HL-60/S4 treated with retinoic acid at 250 ng/mL for 4 days and 3 days (cell line): ENCODE measurements around the gene TNIP3.
"Not testable (repeated sequence)": the region's sequence is repeated elsewhere in the genome, so short reads cannot be mapped to it uniquely, and the experiment has no call there.

ENCODE experiments used
- in situ Hi-C: fragments of 300-500 bp; cut with MboI; formaldehyde crosslinking; loops from 2 replicates; pipeline ENCODE4 v1.7.0; 2022; ENCODE audit warnings: low sequenced_read_pairs

The TNIP3 gene

DNA sequence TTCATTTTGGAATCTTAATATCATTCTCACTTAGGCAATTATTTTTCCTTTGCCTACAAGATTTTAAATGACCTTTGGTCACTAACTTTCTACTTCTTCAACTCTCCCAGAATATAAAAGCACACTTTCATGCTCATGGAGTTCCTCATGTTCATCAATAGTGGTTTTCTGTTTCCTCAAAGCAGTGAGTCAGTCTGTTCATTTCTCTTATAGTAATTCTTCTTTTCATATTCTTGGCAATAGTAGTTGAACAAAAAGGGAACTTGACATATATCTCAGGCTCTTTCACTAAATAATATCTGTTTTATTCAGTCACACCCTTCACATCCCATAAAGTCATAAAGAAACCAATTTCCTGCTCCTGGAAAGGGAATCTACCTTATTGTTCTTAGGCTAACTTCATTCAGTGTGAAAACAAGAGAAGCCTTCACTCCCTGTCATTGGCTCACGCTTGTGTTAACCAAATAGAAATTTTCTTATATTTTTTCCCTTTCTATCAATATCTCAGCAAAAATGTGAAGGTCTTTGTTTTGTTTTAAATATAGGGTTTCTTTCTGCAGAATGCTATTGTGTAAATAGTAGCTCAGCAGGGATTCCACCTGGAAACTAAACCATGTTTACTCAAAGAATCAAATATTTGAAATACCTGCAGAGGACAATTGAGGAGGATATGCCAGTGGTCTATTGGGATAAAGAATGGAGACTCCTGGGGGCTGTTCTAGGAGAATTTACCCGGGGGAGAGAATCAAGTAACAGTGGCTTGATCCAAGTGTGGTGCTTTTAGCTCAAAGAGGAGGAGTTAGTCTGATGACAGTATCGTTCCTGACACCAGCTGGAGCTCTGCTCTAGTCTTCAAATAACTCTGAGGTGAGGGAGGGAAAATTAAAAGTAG, 13.4 kb upstream of the TNIP3 start:
- in situ Hi-C loops: no loop called here

DNA sequence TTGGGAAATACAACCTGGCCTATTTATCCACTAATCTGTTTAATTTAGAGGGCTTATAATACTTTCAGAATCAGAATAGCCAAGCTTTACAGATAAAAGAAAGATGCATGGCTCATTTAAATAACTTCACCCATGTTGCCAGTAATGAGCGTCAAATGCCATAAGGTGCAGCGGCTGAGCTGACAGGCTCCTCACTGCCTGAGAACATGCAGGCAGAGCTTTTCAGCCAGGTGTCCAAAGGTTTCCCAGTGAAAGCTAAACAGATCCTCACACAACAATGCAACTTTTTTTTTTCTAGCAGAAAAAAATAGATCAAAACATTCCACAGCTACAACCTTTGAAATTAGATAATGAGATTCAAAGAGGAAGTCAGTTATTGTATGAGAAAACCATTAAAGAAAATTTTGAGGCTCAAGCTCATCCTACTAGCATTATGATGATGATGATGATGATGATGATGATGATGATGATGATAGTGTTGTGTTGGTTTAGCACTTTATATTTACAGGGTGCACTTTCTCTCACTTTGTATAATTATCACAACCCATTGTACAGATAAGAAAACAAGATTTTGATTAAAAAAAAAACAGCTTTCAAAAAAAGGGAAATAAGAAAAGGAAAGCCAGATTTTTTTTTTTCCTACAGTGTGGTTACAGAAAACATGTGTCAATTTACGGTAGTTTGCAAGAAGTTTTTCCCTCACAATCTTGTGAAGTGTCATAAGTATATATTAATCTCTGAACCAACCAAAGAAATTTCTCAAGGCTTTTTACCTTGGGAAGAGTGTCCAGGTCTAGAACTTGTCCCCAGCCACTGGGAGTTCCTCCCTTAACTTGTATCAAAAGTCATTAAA, 12.2 kb upstream of the TNIP3 start:
- in situ Hi-C loops: no loop called here

GRCh38 chr4:121171477-121171876, 7.4 kb upstream of the TNIP3 start:
- in situ Hi-C loops: not testable (repeated sequence)

GRCh38 chr4:121168446-121169281, 4.5 kb upstream of the TNIP3 start:
- in situ Hi-C loops: no loop called here

- in situ Hi-C loops: no loop called here
Observed at GRCh38 chr4:121166976-121167375, 2.9 kb upstream of the TNIP3 start.

DNA sequence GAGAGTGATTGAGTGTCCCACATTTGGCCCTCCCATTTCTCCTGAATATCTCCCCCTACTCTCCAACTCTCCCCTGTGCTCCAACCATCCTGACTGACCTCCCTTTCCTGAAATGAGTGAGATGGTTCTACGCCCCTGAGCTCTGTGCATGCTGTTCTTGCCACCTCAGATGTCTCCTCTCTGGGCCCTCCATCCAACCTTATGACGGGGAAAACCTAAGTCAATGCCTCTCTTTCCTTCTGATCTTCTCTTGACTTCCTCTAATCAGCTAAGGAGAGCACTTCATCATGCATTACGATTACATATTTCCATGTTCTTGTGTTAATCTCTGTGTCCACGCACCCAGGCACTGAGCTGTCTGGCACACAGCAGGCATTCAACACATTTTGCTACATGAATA, 1.1 kb upstream of the TNIP3 start:
- in situ Hi-C loops: no loop called here

GRCh38 chr4:121156822-121157769, 7.0 kb downstream of the TNIP3 start:
- in situ Hi-C loops: no loop called here

DNA sequence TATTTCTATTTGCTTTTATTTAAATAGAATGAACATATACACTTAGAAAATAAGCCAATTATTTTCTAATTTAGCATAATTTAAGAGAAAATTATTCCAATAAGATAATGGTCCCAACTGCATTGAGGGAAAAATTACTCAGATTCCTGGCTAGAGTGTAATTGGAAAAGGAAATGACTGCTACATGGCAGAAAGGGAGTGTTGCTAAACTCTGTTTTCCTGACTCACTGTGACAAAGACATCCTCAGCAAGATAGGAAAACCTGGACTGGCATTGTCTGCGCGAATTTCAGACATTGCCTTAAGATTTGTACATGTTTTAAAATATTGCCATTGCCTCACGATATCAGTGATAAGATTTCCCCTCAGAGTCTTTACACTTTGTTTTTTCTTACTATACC, 8.2 kb downstream of the TNIP3 start:
- in situ Hi-C loops: no loop called here

- in situ Hi-C loops: no loop called here
Observed at GRCh38 chr4:121154103-121154515, 10.0 kb downstream of the TNIP3 start.

- in situ Hi-C loops: no loop called here
Observed at GRCh38 chr4:121151942-121152341, 12.2 kb downstream of the TNIP3 start.

DNA sequence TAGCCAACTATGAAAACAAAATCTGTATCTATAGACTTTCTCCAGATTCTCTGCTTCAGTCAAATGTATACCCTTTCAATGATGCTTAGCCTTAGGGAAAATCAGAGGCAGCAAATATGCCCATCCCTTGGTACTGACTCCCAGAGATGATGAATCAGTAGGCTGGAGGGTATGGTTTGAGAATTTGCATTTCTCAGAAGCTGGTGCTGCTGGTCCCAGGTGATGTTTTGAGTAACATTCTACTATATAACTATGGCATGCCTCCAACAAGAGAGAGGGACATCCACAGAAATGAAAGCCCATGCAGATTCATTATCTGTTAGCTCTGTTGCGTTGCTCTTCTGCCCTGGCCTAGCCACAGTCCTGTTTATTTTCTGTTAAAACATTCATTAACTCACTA, 13.6 kb downstream of the TNIP3 start:
- in situ Hi-C loops: no loop called here

DNA sequence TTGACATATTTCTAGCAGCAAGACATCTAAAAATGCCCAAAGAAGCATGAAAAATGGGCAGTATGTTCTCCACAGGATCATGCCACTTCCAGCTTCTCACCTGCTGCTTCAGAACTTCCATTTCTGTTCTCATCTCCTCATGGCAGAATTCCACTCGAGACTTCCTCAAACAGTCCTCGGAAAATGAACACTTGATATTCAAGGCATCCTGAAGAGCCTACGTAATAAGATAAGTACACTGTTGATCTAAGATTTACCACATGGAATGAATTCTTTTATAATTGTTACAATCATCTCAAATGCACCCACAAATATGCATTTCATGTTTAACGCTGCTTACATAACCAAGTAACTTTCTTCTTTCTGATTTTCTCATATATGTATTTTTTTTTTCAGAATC, 14.1 kb downstream of the TNIP3 start:
- in situ Hi-C loops: no loop called here

DNA sequence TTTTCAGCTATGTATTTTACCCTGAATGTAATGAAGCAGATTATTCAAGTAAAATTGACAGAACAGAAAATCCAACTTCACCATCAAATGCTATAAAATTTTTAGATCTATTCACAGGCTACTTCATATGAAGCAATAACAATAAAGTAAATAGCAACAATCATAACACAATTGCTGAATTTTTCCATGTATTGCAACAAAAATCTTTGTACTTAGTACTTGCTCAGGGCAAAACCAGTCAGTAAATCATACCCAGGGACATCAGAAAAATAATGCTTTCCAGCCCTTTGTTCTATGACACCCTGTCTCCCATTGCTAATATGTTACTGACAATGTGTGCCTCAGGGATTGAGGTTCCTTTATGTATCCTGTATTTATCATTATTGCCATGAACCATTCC, 15.5 kb downstream of the TNIP3 start:
- in situ Hi-C loops: no loop called here

DNA sequence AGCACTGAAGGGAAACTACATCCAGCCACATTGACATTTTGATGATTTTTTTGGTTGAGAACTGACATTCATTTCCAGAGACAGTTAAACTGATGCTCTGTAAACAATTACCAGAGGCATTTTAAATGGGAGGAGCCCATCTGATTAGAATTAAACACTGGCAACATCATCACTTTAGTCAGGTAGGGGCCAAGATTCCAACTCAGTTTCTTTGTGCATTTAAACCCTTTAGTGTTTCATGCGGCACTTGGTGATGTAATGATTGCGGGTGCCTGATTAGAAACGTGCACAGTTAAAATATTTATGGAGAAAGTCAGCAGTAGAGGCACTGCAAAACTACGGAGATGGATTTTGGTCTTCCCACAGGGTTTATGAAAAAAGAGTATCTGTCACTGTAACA, 16.1 kb downstream of the TNIP3 start:
- in situ Hi-C loops: no loop called here

GRCh38 chr4:121146530-121146929, 17.6 kb downstream of the TNIP3 start:
- in situ Hi-C loops: no loop called here

DNA sequence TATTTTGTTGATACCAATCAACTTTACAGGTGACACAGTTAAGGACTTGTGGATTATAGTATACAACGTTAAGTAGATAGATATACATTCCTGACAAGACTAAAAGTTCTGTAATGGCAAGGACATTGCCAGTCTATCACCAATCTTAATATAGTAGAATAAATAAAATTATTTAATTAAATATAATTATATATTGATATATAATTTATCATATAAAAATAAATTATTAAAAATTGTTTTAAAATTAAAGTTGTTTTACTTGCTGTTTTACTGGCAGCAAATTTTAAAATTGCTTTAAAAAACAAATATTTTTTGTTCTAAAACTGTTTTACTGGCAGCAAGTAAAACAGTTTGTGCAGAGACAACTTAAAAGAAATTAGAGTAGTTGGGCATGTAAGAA, 18.7 kb downstream of the TNIP3 start:
- in situ Hi-C loops: no loop called here

- in situ Hi-C loops: no loop called here
Observed at GRCh38 chr4:121144021-121144420, 20.1 kb downstream of the TNIP3 start.

DNA sequence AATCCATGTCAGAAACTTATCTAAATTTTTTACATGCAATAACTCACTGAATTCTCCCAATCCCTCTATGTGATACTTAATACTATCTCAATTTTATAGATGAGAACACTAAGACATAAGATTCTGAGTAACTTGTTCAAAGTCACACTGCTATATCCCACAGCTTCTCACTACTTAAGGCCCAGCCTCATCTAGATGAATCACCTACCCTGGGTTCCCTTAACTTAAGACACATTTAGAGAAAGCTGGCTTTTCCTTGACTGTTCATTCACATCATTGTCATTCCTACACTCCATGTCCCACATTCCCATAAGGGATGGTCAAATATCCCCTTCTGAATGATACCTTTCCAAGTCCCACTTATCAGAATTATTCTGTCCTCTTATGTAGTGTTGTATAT, 21.0 kb downstream of the TNIP3 start:
- in situ Hi-C loops: no loop called here

DNA sequence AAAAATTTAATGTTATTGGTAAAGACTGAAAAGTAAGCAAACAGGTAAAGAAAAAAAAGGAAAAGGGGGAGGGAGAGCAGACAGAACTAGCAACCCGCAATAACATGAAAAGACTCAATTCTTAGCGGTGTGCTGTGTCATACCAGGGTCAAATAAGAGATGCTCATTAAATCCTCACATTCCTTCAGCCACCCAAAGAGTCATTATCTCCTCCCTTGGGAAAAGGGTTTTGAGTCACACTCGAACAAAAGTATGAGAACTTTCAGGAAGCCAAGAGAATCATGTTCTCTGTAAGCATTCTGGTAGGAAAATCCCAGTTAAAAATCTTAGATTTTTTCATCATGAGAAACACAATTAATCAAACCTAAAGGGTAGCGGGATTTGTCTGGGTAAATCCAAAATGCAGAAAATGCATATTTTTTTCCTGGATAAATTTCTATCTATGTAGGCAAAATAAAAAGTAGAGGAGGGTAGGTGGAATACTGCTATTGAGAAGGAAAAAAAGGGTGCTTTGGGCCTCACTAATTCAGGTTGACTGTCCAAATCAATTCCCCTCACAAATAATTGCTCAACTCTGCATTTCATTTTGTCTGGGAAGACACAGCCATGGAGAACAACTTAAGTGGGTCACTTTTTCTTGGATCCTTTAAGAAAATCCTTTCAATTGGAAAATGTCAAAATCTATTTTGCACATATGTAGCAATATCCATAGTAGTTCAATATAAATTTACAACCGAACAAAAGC, 23.2 kb downstream of the TNIP3 start:
- in situ Hi-C loops: no loop called here
